Mesenchymal stem cell (in vitro differentiated cells and primary cell): ENCODE data around the gene TRAP1.

ENCODE experiments used
- DNase-seq: peaks from one replicate; pipeline ENCODE4 v3.0.0-alpha.2; 2013
- H2AFZ ChIP-seq: one replicate; pipeline ENCODE4 v1.6.1; 2013; ENCODE audit warnings: low read depth, mild to moderate bottlenecking, control low read depth, inconsistent platforms, low read length, moderate library complexity
- H2AK5ac ChIP-seq: 2 replicates; pipeline ENCODE4 v1.6.1; 2013; ENCODE audit warnings: low read length, moderate library complexity, mild to moderate bottlenecking, inconsistent platforms; ENCODE audit not compliant: severe bottlenecking
- H2BK120ac ChIP-seq: one replicate; pipeline ENCODE4 v1.6.1; 2013; ENCODE audit warnings: low read depth, mild to moderate bottlenecking, inconsistent platforms, low read length, moderate library complexity
- H2BK12ac ChIP-seq, 2 experiments: one replicate each; pipeline ENCODE4 v1.6.1; 2013; ENCODE audit warnings: inconsistent platforms in 2 of 2, low read length in 2 of 2, mild to moderate bottlenecking in 2 of 2, moderate library complexity in 2 of 2, control low read depth in 1 of 2
- H2BK15ac ChIP-seq: one replicate; pipeline ENCODE4 v1.6.1; 2013; ENCODE audit warnings: mild to moderate bottlenecking, low read depth, inconsistent platforms; ENCODE audit not compliant: poor library complexity, severe bottlenecking
- H2BK5ac ChIP-seq: 2 replicates; pipeline ENCODE4 v1.6.1; 2013; ENCODE audit warnings: low read depth, mild to moderate bottlenecking, low read length, control low read depth, inconsistent platforms; ENCODE audit not compliant: poor library complexity, severe bottlenecking
- H3K14ac ChIP-seq, 2 experiments: one replicate each; pipeline ENCODE4 v1.6.1; 2013; ENCODE audit warnings: inconsistent platforms in 2 of 2, low read length in 2 of 2, control low read depth in 1 of 2, mild to moderate bottlenecking in 1 of 2, moderate library complexity in 1 of 2
- H3K18ac ChIP-seq, 2 experiments: one replicate each; pipeline ENCODE4 v1.6.1; 2013; ENCODE audit warnings: inconsistent platforms in 2 of 2, low read length in 2 of 2, control low read depth in 1 of 2, low read depth in 1 of 2, mild to moderate bottlenecking in 1 of 2
- H3K23ac ChIP-seq, 2 experiments: one replicate each; pipeline ENCODE4 v1.6.1; 2013; ENCODE audit warnings: inconsistent platforms in 2 of 2, low read length in 2 of 2, mild to moderate bottlenecking in 2 of 2, moderate library complexity in 2 of 2, control low read depth in 1 of 2
- H3K27ac ChIP-seq: 2 replicates; pipeline ENCODE4 v1.5.1; 2013; ENCODE audit warnings: mild to moderate bottlenecking, moderate library complexity, low read length, control low read depth, inconsistent platforms; ENCODE audit not compliant: poor library complexity, severe bottlenecking
- H3K27me3 ChIP-seq, 2 experiments: 2 replicates each; pipeline versions ENCODE4 v1.6.1 to v1.7.0; 2013; ENCODE audit warnings: low read length in 2 of 2, mild to moderate bottlenecking in 2 of 2, moderate library complexity in 2 of 2, control low read depth in 1 of 2, inconsistent platforms in 1 of 2; ENCODE audit not compliant: control insufficient read depth in 1 of 2, insufficient read depth in 1 of 2
- H3K36me3 ChIP-seq, 2 experiments: 2 replicates each; pipeline versions ENCODE4 v1.6.1 to v1.7.0; 2013; ENCODE audit warnings: low read length in 2 of 2, control low read depth in 1 of 2, inconsistent platforms in 1 of 2, low read depth in 1 of 2, mild to moderate bottlenecking in 1 of 2; ENCODE audit not compliant: insufficient read depth in 2 of 2, control insufficient read depth in 1 of 2
- H3K4ac ChIP-seq, 2 experiments: one replicate each; pipeline ENCODE4 v1.6.1; 2013; ENCODE audit warnings: inconsistent platforms in 2 of 2, low read length in 2 of 2, mild to moderate bottlenecking in 2 of 2, moderate library complexity in 2 of 2, control low read depth in 1 of 2, low read depth in 1 of 2
- H3K4me1 ChIP-seq: 2 replicates; pipeline ENCODE4 v1.6.1; 2013; ENCODE audit warnings: low read depth, low read length, control low read depth; ENCODE audit not compliant: control insufficient read depth, insufficient read depth
- H3K4me2 ChIP-seq: 2 replicates; pipeline ENCODE4 v1.6.1; 2013; ENCODE audit warnings: low read length, mild to moderate bottlenecking, inconsistent platforms; ENCODE audit not compliant: poor library complexity, severe bottlenecking
- H3K4me3 ChIP-seq, 2 experiments: 2 replicates each; pipeline versions ENCODE4 v1.5.1 to v1.7.0; 2013; ENCODE audit warnings: low read length in 2 of 2, mild to moderate bottlenecking in 2 of 2, control low read depth in 1 of 2, low read depth in 1 of 2; ENCODE audit not compliant: insufficient read depth in 1 of 2
- H3K79me1 ChIP-seq: replicated peaks from 2 replicates; pipeline ENCODE4 v1.6.1; 2013; ENCODE audit warnings: mild to moderate bottlenecking, control low read depth, low read length, inconsistent platforms; ENCODE audit not compliant: poor library complexity, severe bottlenecking
- H3K9ac ChIP-seq: 2 replicates; pipeline ENCODE4 v1.7.0; 2013; ENCODE audit warnings: mild to moderate bottlenecking, low read length, moderate library complexity
- H3K9me3 ChIP-seq: 2 replicates; pipeline ENCODE4 v1.7.0; 2013; ENCODE audit warnings: mild to moderate bottlenecking, low read length; ENCODE audit not compliant: control insufficient read depth
- H4K8ac ChIP-seq: one replicate; pipeline ENCODE4 v1.6.1; 2013; ENCODE audit warnings: inconsistent platforms, mild to moderate bottlenecking, low read length, moderate library complexity
- H4K91ac ChIP-seq: one replicate; pipeline ENCODE4 v1.6.1; 2013; ENCODE audit warnings: mild to moderate bottlenecking, low read length, inconsistent platforms
- WGBS: methylation state at CpG from one replicate; pipeline ENCODE4 v1.1.7; 2013; ENCODE audit warnings: mixed read lengths; 5-methylcytosine and 5-hydroxymethylcytosine counted together

The TRAP1 gene

DNA sequence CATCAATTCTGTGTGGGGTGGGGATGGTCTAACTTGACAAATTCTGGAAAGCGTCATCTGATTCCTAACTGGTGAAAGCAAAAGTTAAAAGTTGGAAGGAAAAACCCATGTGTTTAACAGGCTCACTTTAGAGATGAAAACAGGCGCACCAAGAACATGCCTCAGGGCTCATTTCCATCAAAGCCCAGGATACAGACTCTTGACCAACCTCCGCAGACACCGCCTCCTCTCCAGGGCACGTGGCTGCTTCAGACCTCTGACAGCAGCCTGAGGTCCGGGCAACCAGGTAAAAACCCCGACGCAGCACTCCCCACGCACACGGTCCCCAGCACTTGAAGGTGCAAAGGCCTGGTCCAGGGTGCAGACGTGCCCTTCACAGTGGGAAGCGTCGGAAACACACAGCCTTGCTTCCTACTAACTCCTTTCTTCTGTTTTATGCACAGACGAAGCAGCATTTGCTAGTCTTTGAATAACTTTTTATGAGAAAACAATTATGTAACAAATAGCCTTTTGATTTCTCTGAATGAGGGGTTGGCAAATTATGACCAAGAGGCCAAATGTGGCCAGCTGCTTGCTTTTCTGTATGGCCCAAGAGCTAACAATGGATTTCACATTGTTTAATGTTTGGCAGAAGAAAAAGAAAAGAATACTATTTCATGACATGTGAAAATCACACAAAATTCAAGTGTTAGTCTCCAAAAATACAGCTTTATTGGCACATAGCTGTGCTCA, 44.2 kb upstream of the TRAP1 start:
- Histone ChIP-seq H4K91ac (no peak overlapping the region), H3K79me1 (peaks cover 44% of the 10 kb centered on the region), H3K27ac (no peak overlapping the region), H3K23ac (no peak overlapping the region), H2BK12ac (no peak overlapping the region), H3K9me3 (no peaks in the 10 kb centered on the region), H3K4me2 (no peak overlapping the region), H3K14ac (no peak overlapping the region), H2AK5ac (no peak overlapping the region), H2BK120ac (no peak overlapping the region), H3K27me3 (no peaks in the 10 kb centered on the region), H3K4ac (no peak overlapping the region), H2AFZ (no peak overlapping the region), H3K18ac (no peak overlapping the region), H3K9ac (no peak overlapping the region), H4K8ac (no peak overlapping the region), H3K4me1 (no peaks in the 10 kb centered on the region), H3K4me3 (no peak overlapping the region), H3K36me3 (peaks cover 60 to 80% of the 10 kb centered on the region in 2 experiments), H2BK15ac (no peak overlapping the region), H2BK5ac (no peak overlapping the region)
- no peak for DNase-seq
- WGBS, result 92% methylated on average over 13 of the region's 14 CpGs

DNA sequence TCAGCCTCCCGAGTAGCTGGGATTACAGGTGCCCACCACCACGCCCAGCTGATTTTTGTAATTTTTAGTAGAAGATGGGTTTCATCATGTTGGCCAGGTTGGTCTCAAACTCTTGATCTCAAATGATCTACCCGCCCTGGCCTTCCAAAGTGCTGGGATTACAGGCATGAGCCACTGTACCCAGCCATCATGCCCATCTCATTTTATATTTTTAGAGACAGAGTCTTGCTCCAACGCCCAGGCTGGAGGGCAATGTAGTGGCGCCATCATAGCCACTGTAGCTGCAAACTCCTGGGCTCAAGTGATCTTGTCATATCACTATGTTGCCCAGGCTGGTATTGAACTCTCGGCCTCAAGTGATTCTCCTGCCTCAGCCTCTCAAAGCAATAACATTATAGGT, 43.2 kb upstream of the TRAP1 start:
- Histone ChIP-seq H3K9me3 (no peaks in the 10 kb centered on the region), H2BK12ac (no peak overlapping the region), H3K79me1 (peaks cover 42% of the 10 kb centered on the region), H3K27me3 (no peaks in the 10 kb centered on the region), H3K4me1 (peaks cover 2% of the 10 kb centered on the region), H2AK5ac (no peak overlapping the region), H2BK120ac (no peak overlapping the region), H3K4me2 (no peak overlapping the region), H3K4me3 (no peak overlapping the region), H2BK15ac (no peak overlapping the region), H3K27ac (no peak overlapping the region), H3K9ac (no peak overlapping the region), H3K4ac (no peak overlapping the region), H3K23ac (no peak overlapping the region), H2AFZ (no peak overlapping the region), H3K18ac (no peak overlapping the region), H4K8ac (no peak overlapping the region), H2BK5ac (no peak overlapping the region), H3K36me3 (peaks cover 58 to 80% of the 10 kb centered on the region in 2 experiments), H3K14ac (no peak overlapping the region), H4K91ac (no peak overlapping the region)
- no peak for DNase-seq
- WGBS, result over 99% methylated on average over 5 of the region's 6 CpGs

DNA sequence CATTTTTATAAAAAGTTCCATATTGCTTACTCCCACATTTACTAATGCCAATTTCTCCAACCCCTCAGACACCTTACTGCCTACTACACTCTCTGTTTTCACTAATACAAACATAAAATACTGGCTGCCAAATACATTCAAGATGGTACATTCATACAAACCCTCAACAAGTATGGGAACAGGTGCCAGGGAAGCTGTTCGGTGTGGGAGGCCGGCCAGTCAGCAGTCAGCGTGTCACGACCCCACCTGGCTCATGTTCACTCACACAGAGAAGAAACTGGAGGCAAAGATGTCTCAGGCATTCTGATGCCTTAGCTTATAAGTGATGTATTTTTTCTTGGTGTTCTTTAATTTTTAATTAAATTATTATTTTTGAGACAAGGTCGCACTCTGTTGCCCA, 42.4 kb upstream of the TRAP1 start:
- DNase-seq, result no peak
- Histone ChIP-seq H2AK5ac (no peak overlapping the region), H3K18ac (no peak overlapping the region), H3K4me3 (no peak overlapping the region), H3K4me1 (peaks cover 2% of the 10 kb centered on the region), H4K91ac (no peak overlapping the region), H3K9me3 (no peaks in the 10 kb centered on the region), H3K9ac (no peak overlapping the region), H3K14ac (no peak overlapping the region), H2BK5ac (no peak overlapping the region), H3K4me2 (no peak overlapping the region), H2BK12ac (no peak overlapping the region), H2BK120ac (no peak overlapping the region), H4K8ac (no peak overlapping the region), H2BK15ac (no peak overlapping the region), H3K23ac (no peak overlapping the region), H2AFZ (no peak overlapping the region), H3K27me3 (no peaks in the 10 kb centered on the region), H3K79me1 (peaks cover 42% of the 10 kb centered on the region), H3K36me3 (peaks cover 53 to 82% of the 10 kb centered on the region in 2 experiments), H3K4ac (no peak overlapping the region), H3K27ac (no peak overlapping the region)
- 100% methylated on average over 3 of the region's 5 CpGs for WGBS

DNA sequence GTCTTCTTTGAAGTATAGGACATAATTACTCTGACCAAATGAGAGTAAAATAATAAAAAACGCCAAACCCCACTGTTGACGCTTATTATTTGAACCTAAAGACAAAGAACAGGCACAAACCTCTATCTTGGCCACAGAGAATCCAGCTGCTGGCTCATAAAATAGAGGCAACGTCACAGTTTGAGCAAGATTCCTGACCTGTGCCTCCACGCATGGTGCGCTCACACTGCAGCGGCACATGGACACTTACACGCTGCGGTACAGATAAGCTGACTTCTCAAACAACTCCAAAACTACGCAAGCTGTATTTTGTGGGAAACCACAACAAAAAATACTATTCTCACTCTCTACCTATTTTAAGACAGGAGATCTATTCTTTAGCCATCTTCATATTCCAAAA, 38.8 kb upstream of the TRAP1 start:
- Histone ChIP-seq H3K79me1 (peaks cover 36% of the 10 kb centered on the region), H3K36me3 (peaks cover 39 to 87% of the 10 kb centered on the region in 2 experiments), H3K4me1 (peaks cover 4% of the 10 kb centered on the region), H3K4ac (no peak overlapping the region), H2BK120ac (no peak overlapping the region), H3K27me3 (no peaks in the 10 kb centered on the region), H3K14ac (no peak overlapping the region), H3K9me3 (no peaks in the 10 kb centered on the region), H2BK15ac (no peak overlapping the region), H2AK5ac (no peak overlapping the region), H3K4me3 (no peak overlapping the region), H4K8ac (no peak overlapping the region), H2BK12ac (no peak overlapping the region), H3K4me2 (no peak overlapping the region), H3K9ac (no peak overlapping the region), H3K27ac (no peak overlapping the region), H3K18ac (no peak overlapping the region), H4K91ac (no peak overlapping the region), H3K23ac (no peak overlapping the region), H2AFZ (no peak overlapping the region), H2BK5ac (no peak overlapping the region)
- no peak for DNase-seq
- WGBS, result 97% methylated on average over 9 of the region's 9 CpGs
